HG02885 (cell line): Measurements from ENCODE around the gene KRT35.

Source experiments
- ATAC-seq: cut with Tn5 transposase; IDR thresholded peaks from one replicate; pipeline ENCODE4 v1.9.1; 2021; ENCODE audit warnings: mild to moderate bottlenecking; ENCODE audit not compliant: unreplicated experiment, poor library complexity

The KRT35 gene

DNA sequence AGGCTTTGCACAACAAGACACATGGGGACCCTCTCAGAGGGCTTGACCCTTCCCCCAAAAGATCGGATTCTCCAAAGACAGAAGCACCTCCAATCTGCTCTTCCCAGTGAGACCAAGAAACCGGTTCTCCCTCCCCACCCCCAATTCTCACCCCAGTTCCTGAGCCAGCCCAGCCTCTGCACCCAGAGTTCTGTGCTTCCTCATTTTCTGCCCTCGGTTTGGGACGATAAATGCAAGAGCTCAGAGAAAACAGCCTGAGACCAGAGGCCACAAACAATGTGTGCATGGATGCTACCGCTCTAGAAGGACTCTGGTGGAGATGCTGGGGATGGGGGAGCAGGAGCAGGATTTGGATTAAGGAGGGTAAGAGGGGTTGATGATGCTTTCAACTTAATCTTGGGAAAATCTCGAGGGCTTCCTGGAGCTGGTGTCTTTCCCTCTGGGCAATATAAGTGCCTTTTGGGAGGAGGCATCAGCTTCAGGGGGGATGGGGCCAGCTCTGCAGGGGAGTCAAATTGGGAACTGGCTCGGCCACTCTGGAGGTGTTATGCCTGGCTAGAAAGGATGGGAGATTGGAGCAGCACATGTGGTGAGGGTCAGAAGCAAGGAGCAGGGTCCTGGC is 31.7 kb upstream of the KRT35 start:
- no peak for ATAC-seq

GRCh38 chr17:41511716-41512115 is 30.8 kb upstream of the KRT35 start:
- no peak for ATAC-seq

- ATAC-seq: no peak
Measured at GRCh38 chr17:41511116-41511515, 30.2 kb upstream of the KRT35 start.

- no peak for ATAC-seq
Measured at GRCh38 chr17:41510251-41511065, 29.5 kb upstream of the KRT35 start.

DNA sequence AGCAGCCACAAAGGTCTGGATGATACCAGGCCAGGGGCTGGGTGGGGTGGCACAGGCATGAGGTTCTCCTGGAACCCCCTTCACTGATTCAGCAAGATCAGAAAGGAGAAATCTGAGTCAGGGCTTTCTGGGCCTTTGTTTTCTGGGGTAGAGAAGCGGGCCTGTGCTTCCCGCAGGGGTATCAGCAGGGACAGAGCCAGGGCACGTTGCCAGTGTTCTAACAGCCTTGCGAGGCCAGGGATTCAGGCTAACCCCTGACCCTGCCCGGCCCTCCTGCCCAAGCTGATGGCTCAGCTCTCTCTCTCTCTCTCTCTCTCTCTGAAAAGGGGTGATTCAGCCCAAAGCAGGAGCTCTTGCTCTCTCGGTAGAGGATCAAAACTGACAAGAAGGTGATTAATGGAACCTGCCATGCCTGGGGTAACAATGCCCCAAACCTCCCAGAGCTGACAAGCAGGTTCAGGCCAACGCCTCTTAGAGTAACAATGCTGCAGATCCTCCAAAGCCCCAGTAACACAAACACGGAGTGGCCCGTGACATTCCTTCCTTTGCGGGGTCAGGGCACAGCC is 26.4 kb upstream of the KRT35 start:
- ATAC-seq: no peak

DNA sequence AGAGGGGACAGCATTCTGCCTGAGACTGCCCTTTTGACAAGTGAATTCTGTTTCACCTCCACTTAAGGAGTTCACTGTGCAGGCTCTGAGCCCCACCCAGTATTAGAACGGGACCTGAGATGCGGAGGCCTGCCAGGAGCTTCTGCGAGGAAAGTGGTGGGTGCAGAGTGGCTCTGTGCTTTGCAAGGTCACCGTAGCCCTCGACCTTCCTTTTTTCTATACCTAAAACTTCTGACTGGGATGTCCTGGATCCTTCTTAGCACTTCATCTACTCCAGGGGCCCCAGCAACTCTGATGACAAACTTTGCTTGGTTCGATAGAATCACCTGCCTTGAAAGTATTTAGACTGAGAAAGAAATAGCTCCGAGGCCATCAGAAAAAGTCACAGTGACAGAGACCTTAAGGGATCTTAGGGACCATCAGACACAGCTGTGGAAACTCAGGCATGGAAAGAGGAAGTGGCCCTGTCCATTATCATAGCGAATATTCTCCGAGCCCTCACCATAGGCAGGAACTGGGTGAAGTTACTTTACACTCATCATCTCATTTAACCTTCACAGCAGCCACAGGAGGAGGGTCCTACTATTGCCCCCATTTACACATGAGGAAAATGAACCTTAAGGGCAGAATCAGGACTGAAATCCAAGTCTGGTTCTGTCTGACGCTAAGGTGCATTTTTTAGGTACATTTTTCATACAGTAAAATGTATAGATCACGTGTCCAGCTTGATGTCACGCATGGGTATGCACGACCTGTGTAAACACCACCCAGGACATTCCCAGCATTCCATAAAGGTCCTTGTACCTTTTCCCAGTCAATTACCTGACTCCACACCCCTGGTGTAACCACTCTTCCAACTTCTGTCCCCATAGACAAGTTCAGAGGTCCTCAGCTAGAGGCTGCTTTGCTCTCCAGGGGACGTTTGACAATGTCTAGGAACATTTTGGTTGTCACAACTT is 25.1 kb upstream of the KRT35 start:
- ATAC-seq: no peak

DNA sequence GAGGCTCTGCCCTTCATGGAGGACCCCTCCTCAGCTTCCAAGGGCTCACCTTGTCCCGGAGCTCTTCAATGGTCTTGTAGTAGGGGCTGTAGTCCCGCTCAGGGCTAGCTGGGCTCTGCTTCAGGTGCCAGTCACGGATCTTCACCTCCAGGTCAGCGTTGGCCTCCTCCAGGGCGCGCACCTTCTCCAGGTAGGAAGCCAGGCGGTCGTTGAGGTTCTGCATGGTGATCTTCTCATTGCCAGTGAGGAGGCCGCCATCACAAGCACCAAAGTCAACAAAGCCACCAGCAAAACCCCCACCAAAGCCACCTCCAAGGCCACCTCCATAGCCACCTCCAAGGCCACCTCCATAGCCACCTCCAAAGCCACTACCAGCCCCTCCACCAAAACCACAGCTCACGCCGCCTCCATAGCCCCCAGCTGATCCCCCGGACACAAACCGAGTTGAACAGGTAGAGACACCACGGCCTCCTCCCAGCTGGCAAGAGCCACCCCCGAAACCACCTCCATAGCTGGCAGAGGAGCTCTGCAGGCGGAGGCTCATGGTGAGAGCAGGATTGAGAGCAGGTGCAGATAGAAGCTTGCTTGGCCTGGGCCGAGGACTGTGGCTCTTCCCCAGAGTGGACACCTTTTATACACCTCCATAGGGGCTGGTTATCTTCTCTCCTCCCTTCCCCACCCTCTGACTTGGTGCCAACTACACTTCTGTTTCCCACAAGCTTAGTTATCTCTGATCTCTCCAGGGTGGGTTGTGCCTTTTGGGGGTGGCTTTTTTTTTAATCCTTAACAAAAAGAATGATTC is 24.3 kb upstream of the KRT35 start, which contains the start of gene KRT13:
Gene KRT13, minus strand, starts transcription at position 606 of the 802 bp plus-strand sequence. Its CDS starts 62 bp downstream, at position 544.
- no peak for ATAC-seq

DNA sequence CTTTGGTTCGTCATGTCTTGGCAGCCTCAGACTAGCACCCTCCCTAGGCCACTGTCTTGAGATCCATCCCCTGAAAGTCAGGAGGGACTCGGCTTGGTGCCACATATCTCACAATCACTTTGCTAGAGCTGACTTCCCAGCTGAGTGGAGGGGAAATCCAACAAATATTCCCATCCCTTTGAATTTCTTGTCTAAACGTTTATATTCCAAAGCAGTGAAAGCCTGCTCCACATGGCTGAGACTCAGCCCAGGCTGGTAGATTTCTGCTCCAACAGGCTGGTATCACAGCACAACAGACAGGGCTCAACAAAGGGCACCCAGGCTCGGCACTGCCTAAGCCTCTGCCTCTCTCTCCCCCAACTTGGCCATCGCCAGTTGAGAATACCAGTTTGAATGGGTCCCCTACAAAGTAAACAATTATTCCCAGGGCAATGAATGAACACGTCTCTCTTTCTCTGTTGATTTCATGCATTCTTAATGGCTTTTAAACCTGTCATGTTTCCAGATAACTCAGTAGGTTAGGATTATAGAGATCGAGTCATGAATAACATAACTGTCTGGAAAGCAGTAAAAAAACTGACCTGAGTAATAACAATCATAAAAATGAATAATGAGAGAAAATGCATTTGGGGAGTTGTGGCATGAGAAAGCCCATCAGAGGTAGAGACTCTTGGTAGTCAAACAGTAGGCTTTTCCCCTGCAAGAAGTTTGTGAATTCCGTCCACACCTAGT is 23.5 kb upstream of the KRT35 start:
- ATAC-seq: no peak

- ATAC-seq: no peak
Measured at GRCh38 chr17:41503202-41503601, 22.3 kb upstream of the KRT35 start.

DNA sequence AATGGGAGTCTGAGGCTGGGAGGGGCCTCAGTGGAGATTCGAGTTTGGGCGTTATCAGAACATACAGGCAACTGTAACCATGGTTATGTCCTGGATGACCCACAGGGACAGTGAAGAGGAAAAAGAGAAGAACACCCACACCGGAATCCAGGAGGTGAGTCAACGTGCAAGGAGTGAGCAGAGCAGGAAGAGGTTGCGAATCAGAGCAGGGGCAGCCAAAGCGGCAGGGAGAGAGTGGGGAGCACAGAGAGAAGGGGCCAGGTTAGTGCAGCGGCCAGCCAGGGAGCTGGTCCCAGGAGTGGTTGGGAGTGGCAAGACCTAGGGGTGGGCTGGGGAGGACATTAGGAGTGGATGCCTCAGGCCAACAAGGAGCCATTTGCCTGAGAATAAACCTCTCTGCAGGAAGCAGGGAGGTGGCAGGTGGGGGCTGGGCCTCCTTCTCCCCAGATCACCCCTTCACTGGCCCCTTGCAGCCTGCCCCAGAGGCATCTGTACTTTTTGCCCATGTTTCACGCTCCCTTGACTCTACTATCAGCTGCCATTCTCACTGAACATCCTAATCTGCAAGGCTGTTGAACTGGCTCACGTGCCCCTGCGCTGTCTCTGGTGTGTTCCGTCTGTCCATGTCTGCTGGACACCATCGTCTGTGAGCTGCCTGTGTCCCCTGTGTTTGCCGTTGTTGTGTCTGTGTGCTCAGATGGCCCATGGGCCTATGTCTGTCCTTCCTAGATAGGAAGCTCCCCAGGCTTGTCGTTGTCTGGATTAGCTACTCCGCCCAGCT is 19.4 kb upstream of the KRT35 start:
- no peak for ATAC-seq

- no peak for ATAC-seq
Measured at GRCh38 chr17:41499714-41500113, 18.8 kb upstream of the KRT35 start.

GRCh38 chr17:41498276-41498675 is 17.3 kb upstream of the KRT35 start:
- no peak for ATAC-seq

- peak; percentile 60 for ATAC-seq
Measured at GRCh38 chr17:41496803-41497484, 16.0 kb upstream of the KRT35 start.

GRCh38 chr17:41494524-41494923 is 13.6 kb upstream of the KRT35 start:
- ATAC-seq: no peak

DNA sequence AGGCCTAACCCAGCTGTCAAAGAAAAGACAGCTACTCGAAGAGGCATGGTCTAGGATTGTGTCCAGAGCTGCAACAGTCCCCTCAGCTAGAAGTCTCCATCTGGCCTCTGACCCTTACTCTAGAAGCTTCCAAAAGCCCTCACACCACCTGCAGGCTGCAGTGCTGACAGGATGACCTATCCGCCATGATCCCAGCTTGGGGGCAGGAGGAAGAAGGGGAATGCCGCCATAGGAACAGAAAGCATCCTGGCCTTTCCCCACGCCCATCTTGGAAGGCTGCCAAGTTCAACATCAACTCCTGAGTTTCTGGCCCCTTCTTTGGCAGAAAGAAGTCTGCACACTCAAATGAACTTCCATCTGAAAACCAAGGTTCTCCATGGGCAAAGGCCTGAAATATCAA is 11.8 kb upstream of the KRT35 start:
- no peak for ATAC-seq

DNA sequence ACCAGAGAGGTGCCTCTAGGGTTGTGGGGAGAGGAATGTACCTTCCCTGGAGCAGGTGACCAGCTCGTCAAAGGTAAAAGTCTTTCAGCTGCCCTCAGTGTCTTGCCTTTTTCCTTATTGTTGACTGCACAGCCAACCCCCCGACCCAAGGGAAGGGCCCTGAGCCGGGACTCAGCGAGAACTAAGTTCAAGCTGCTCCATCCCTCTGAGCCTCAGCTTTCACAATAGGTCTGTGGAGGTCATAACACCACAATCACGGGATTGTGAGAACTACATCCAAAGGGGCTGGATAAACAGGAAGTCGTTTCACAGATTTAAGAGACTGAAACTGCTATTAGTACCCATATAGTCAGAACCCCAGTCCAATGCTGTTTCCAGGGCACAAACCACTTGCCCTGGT is 11.4 kb upstream of the KRT35 start:
- no peak for ATAC-seq

DNA sequence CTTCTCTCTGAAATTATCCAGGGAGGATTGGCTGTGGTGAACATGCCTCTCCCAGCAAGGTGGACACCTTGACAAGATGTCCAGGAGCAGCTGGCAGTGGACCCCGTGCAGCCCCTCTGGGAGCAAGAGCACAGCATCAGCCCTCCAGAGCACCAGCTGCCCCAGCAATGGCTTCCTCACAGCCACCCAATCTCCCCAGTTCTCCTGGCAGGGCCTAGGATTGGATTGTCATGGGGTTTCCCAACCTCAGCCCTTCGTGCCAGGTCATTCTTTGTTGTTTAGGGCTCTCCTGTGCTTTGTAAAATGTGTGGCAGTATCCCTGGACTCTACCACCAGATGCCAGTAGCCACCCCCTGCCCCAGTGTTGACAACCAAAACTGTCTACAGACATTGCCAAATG is 10.5 kb upstream of the KRT35 start:
- no peak for ATAC-seq
